GM19023 (cell line): ENCODE data around the gene SARS2.
"Not testable (repeated sequence)": the region's sequence is repeated elsewhere in the genome, so short reads cannot be mapped to it uniquely, and the experiment has no call there.

Experiments used
- ATAC-seq: cut with Tn5 transposase; IDR thresholded peaks from one replicate; pipeline ENCODE4 v1.9.1; 2021; ENCODE audit warnings: mild to moderate bottlenecking, moderate library complexity; ENCODE audit not compliant: unreplicated experiment

SARS2 gene

GRCh38 chr19:38929929-38930775 is at the start of gene SARS2:
Gene SARS2 (minus strand): TSS chr19:38930763. CDS start chr19:38930736, 27 bp downstream.
- ATAC-seq, result peak; percentile 69

- ATAC-seq, result no peak
Observed at GRCh38 chr19:38979812-38980211, 49.2 kb upstream of the SARS2 start.

DNA sequence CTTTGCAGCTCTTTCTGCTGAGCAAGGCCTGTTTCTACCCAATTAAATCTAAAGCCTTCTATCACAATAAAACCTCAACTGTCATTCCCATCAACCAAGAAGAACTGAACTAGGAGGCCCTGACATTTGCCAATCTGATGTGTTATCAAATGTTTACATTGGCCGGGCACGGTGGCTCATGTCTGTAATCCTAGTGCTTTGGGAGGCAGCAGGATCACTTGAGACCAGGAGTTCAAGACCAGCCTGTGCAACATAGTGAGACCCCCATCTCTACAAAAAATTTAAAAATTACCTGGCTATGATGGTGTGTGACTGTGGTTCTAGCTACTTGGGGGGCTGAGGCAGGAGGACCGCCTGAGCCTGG is 47.7 kb upstream of the SARS2 start:
- ATAC-seq, result no peak

GRCh38 chr19:38977445-38978325 is 47.1 kb upstream of the SARS2 start:
- ATAC-seq, result peak; percentile 69

GRCh38 chr19:38975861-38976271 is 45.3 kb upstream of the SARS2 start:
- ATAC-seq, result no peak

DNA sequence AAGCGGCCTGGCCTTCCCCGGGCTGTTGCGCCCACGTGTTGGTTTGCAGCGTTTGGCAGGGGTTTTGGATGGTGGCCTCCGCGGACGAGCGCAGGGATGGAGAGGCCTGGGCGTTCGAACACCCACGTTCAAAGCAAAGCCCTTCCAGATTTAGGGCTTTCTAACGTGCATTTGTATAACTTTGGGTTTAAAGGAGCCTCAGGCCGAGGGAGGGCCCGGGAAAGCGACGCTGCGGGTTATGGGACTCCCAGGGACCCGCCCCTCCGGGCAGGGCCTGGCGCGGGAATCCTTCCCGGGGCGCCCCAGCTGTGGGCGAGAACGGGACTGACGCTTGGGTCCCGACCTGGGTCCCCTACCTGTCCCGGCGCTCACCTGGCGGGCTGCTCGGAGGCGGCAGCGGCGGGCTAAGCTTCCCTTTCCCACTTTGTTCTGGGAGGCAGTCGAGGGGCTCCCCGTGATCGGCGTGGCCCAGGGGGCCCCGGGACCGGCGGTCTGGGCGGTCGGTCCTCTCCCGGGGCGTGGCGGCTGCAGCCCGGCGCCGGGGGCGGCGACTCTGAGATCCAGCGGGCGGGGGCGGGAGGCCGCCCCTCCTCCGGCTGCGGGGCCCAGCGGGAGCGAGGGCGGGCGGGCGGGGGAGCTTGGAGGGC is 44.8 kb upstream of the SARS2 start, which contains the start of gene FBXO17:
TSS of gene FBXO17 (minus strand) at position 529 of the 647 bp plus-strand sequence. CDS start 25,423 bp downstream, outside the sequence.
- no peak for ATAC-seq

DNA sequence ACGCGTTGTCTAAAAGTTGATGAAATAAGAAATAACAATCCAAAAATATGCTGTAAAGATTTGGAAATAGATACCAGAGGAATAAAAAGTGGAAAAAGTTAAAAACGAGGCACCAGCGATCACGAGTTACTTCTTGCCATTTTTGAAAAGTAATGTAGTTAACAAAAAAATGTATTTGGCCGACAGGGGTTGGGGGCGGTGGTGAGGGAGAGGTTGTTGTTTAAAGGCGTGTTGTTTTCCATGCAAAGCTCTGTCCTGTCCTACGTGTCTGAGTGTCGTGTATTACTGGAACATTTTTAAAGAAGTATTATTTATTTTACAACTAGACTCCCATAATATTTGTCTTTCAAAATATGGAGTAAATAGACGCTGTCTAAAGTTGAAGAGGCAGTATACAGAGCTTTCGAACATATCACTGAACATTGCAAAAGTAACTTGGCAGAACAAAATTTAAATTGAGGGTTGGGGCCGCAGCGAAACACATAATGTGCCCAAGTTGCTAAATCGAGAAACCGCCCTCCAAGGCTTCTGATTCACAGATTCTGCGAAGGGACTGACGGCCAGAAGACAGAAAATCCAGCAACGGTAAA is 44.2 kb upstream of the SARS2 start:
- no peak for ATAC-seq

DNA sequence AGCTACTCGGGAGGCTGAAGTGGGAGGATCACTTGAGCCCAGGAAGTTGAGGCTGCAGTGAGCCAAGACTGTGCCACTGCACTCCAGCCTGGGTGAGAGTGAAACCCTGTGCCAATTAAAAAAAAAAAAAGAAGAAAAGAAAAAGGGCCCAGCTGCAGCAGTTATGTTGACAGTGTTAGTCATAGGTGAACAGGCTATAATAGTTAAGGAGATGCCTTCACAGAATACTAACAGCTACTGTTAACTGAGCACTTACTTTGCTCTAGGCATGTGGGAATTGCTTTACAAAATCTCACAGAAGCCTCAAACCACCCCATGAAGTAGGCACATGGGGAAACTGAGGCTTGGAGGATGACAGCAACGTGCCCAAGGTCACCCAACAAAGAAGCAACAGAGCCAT is 41.1 kb upstream of the SARS2 start:
- no peak for ATAC-seq

GRCh38 chr19:38970664-38971532 is 40.3 kb upstream of the SARS2 start:
- no peak for ATAC-seq

DNA sequence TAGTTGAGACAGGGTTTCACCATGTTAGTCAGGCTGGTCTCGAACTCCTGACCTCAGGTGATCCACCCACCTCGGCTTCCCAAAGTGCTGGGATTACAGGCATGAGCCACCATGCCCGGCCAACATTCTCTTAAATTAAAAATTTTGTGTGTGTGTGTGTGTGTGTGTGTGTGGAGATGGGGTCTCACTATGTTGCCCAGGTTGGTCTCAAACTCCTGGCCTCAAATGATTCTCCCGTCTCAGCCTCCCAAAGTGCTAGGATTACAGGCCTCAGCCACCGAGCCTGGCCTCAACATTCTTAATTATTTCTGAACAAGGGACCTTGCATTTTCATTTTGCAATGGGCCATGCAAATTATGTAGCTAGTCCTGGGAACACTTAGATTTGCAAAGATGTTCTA is 35.6 kb upstream of the SARS2 start:
- not testable (repeated sequence) for ATAC-seq

GRCh38 chr19:38964738-38965137 is 34.2 kb upstream of the SARS2 start:
- no peak for ATAC-seq

- no peak for ATAC-seq
Observed at GRCh38 chr19:38959618-38960017, 29.1 kb upstream of the SARS2 start.

DNA sequence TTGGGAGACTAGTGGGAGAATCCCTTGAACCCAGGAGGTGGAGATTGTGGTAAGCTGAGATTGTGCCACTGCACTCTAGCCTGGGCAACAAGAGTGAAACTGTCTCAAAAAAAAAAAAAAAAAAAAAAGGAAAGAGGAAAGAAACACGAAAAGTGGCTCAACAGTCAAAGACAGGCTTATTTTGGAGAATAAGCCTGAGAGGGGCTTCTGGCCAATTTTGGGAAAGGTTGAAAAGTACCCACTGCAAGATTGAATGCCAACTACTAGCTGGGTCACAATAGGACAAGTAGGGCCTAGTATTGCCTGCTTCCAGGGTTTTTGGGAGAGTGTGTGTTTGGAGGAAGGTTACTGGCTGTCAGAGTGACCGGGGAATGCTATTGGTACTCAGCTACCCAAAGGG is 27.7 kb upstream of the SARS2 start:
- no peak for ATAC-seq

DNA sequence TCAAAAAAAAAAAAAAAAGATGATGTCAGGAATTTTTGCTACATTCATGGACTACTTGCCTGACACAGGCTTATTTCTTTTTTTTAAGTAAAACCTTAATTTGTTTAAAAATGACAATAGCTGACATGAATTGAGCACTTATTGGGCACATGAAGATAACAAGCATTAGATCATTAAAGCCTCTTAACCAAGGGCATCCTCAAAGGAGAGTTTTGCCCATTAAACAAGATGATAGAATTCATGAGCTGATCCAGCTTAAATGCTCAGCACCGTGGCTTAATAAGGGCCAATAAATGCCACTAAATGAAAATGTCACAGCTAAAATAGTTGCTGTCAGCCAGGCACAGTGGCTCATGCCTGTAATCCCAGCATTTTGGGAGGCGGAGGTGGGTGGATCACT is 25.7 kb upstream of the SARS2 start:
- ATAC-seq, result no peak

- no peak for ATAC-seq
Observed at GRCh38 chr19:38953677-38954076, 23.1 kb upstream of the SARS2 start.

- ATAC-seq, result no peak
Observed at GRCh38 chr19:38952395-38953165, 22.0 kb upstream of the SARS2 start.

DNA sequence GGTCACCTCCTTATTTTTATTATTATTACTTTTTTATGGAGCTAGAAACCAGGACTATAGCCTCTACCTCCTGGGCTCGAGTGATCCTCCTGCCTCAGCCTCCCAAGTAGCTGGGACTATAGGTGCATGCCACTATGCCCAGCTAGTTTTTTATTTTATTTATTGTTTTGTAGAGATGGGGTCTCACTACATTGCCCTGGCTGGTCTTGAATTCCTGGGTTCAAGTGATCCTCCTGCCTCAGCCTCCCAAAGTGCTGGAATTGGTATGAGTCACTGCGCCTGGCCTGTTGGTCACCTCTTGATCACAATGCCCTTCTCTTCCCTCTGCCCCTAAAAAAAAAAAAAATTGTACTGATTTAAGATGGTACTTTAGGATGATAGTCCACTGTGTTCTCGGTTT is 20.6 kb upstream of the SARS2 start:
- no peak for ATAC-seq

DNA sequence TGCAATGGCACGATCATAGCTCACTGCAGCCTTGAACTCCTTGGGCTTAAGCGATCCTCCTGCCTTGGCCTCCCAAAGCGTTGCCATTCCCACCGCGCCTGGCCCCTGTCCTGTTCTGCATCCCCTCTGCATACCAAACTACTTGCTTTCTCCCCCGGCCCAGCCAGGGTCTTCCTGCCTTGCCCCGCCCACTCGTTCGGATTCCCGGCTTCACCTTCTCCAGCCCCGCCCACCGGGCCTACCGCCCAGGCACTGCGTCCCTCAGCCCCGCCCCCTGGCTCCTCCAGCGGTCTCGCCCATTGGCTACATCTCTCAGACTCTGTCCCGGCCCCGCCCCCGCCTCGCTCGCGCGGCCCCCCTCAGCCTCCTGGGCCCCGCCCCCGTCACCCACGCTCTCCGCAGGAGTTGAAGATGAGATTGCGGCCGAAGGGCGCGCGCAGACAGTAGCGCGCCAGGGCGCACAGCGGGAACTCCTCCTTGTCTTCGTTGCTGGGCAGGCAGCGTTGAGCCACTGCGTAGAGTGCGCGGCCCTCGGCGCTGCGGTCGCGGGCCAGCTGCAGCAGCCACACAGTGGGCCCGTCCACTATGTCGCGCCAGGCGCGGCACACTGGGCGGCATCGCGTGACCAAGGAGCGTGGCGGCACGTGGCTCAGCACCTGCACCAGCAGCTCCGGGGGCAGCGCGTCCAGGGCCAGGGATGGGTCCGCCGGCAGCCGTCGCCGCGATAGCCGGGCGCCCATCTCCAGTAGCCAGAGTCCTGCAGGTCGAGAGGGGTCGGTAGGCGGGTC is 19.2 kb upstream of the SARS2 start:
- no peak for ATAC-seq
